CD4-positive, alpha-beta T cell (primary cell): ENCODE results near the gene PPP1R14B. TPM values are rescaled to one million over a fixed set of nuclear protein-coding genes. Genes with fewer than 3 reads are reported as not detected.

Experiments used
- ATAC-seq: fragments of 200-7000 bp; cut with Tn5 transposase; one replicate; pipeline ENCODE4 v1.10.0; 2022; ENCODE audit warnings: mild to moderate bottlenecking; ENCODE audit not compliant: poor library complexity
- CTCF ChIA-PET: fragments of 350-600 bp; sonication (Branson Sonifier 250); formaldehyde crosslinking; loops from one replicate; lab custom pipeline; 2021; ENCODE audit warnings: antibody characterized with exemption, inconsistent platforms; lab: Charles Lee
- POLR2A ChIA-PET: fragments of 350-600 bp; sonication (Branson Sonifier 250); formaldehyde crosslinking; loops from one replicate; lab custom pipeline; 2021; ENCODE audit warnings: antibody characterized with exemption, inconsistent platforms; lab: Charles Lee
- DNase-seq, 14 experiments: peaks; one replicate each; pipeline ENCODE4 v3.0.0-alpha.2; 2013 to 2020; ENCODE audit warnings: mixed read lengths in 2 of 14
- H3K27ac ChIP-seq, 2 donors: one replicate each; pipeline versions ENCODE4 v1.5.1 to v1.7.0; 2013; ENCODE audit warnings: low read length in 2 of 2, low read depth in 1 of 2, mild to moderate bottlenecking in 1 of 2
- H3K27me3 ChIP-seq, 2 experiments: 1 replicate in 1 of 2; 2 replicates in 1 of 2; pipeline versions ENCODE4 v1.6.1 to v1.7.0; 2013; ENCODE audit warnings: low read length in 2 of 2, control low read depth in 1 of 2, mild to moderate bottlenecking in 1 of 2, moderate library complexity in 1 of 2; ENCODE audit not compliant: insufficient read depth in 2 of 2, control insufficient read depth in 1 of 2
- H3K36me3 ChIP-seq: one replicate; pipeline ENCODE4 v1.6.1; 2013; ENCODE audit warnings: low read length, control low read depth; ENCODE audit not compliant: insufficient read depth
- H3K4me1 ChIP-seq: one replicate; pipeline ENCODE4 v1.6.1; 2013; ENCODE audit warnings: low read length, control low read depth; ENCODE audit not compliant: insufficient read depth
- H3K4me3 ChIP-seq: one replicate; pipeline ENCODE4 v1.5.1; 2013; ENCODE audit warnings: mild to moderate bottlenecking, low read length, moderate library complexity
- H3K9me3 ChIP-seq, 2 experiments: 1 replicate in 1 of 2; 2 replicates in 1 of 2; pipeline versions ENCODE4 v1.6.1 to v1.7.0; 2013; ENCODE audit warnings: low read length in 2 of 2, mild to moderate bottlenecking in 2 of 2, control low read depth in 1 of 2, moderate library complexity in 1 of 2; ENCODE audit not compliant: control insufficient read depth in 1 of 2, insufficient read depth in 1 of 2
- H3K27ac Mint-ChIP-seq: one replicate; pipeline ENCODE4 v1.8.0; 2020; ENCODE audit warnings: mixed read lengths
- H3K27me3 Mint-ChIP-seq: one replicate; pipeline ENCODE4 v1.8.0; 2021; ENCODE audit warnings: mixed read lengths
- H3K36me3 Mint-ChIP-seq: one replicate; pipeline ENCODE4 v1.8.0; 2021; ENCODE audit warnings: low read depth, mixed read lengths
- H3K4me1 Mint-ChIP-seq: one replicate; pipeline ENCODE4 v1.8.0; 2021; ENCODE audit warnings: low read depth, mixed read lengths
- H3K4me3 Mint-ChIP-seq: one replicate; pipeline ENCODE4 v1.8.0; 2020; ENCODE audit warnings: mild to moderate bottlenecking, mixed read lengths
- H3K9me3 Mint-ChIP-seq: one replicate; pipeline ENCODE4 v1.8.0; 2020; ENCODE audit warnings: mixed read lengths
- intact Hi-C, 2 experiments: fragments of 100-400 bp; cut with DNase I in 1 of 2; cut with micrococcal nuclease in 1 of 2; formaldehyde crosslinking; loops; one replicate each; pipeline versions ENCODE4 v1.15.1 to v1.9.0; 2023 to 2025; cut with DNase I, micrococcal nuclease
- total RNA-seq, 174 experiments: library from RNA in 2 of 174; stranded (reverse) in 2 of 174; gene quantifications; one replicate each; pipeline ENCODE4 v1.2.3 and lab custom pipeline; 2021 to 2026
- TF ChIP-seq, protein P1 (sequence below): fragments of 200-600 bp; IDR thresholded peaks from one replicate; pipeline ENCODE4 v1.8.0; 2022; ENCODE audit warnings: antibody characterized with exemption, mild to moderate bottlenecking

PPP1R14B gene
- total RNA-seq, 2 experiments from 2014 or later: 17.1 to 21.0 TPM

DNA sequence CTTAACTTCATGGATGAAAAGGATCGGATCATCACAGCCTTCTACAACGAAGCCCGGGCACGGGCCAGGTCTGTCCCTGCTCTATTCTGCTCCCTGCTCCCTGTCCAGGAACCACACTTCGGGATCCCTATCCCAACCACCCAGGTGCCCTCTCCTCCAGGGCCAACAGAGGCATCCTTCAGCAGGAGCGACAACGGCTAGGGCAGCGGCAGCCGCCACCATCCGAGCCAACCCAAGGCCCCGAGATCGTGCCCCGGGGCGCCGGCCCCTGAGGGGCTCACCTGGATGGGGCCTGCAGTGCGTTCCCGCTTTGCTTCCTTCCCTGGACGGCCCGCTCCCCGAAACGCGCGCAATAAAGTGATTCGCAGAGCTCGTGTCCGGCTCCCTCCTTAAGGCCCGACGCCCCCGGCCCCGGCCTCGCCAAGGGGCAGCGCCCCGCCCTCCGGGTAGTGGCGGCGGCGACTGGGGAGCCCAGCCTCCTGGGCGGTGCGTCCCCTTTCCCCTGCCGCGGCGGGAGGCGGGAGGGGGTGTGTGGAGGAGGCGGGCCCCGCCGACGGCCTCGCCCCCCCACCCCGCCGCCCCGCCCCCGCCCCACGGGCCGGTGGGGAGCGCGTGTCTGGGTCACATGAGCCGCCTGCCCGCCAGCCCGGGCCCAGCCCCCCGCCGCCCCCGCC lies 12.7 kb downstream of the PPP1R14B start, which contains the start of gene VEGFB:
TSS of gene VEGFB (plus strand) at position 672 of the 674 bp plus-strand sequence. CDS start 250 bp downstream, outside the sequence.
- TF ChIP-seq, protein P1, sequence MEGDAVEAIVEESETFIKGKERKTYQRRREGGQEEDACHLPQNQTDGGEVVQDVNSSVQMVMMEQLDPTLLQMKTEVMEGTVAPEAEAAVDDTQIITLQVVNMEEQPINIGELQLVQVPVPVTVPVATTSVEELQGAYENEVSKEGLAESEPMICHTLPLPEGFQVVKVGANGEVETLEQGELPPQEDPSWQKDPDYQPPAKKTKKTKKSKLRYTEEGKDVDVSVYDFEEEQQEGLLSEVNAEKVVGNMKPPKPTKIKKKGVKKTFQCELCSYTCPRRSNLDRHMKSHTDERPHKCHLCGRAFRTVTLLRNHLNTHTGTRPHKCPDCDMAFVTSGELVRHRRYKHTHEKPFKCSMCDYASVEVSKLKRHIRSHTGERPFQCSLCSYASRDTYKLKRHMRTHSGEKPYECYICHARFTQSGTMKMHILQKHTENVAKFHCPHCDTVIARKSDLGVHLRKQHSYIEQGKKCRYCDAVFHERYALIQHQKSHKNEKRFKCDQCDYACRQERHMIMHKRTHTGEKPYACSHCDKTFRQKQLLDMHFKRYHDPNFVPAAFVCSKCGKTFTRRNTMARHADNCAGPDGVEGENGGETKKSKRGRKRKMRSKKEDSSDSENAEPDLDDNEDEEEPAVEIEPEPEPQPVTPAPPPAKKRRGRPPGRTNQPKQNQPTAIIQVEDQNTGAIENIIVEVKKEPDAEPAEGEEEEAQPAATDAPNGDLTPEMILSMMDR: no peak
- ChIA-PET POLR2A (no interaction called here), CTCF (interaction anchor here (0.9 to 1.6 kb wide), 2 partner anchors 30 to 84 kb away, joined by 3 to 4 read pairs; partner anchors contain the start of gene PRDX5)
- Histone ChIP-seq H3K36me3 (peaks cover 13% of the 10 kb centered on the region), H3K27me3 (no peaks in the 10 kb centered on the region), H3K4me3 (peak within 1 kb of the TSS; percentile 65), H3K9me3 (no peaks in the 10 kb centered on the region), H3K4me1 (peaks cover 68% of the 10 kb centered on the region), H3K27ac (peak within 1 kb of the TSS; percentile 58 to 64)
- Mint-ChIP-seq H3K36me3 (peaks cover 10% of the 10 kb centered on the region), H3K27ac (peak within 1 kb of the TSS; percentile 94), H3K4me3 (peak within 1 kb of the TSS; percentile 95), H3K27me3 (no peaks in the 10 kb centered on the region), H3K9me3 (no peaks in the 10 kb centered on the region), H3K4me1 (peaks cover 51% of the 10 kb centered on the region)
- DNase-seq (peak; percentile 49 to 86 (median 74)), ATAC-seq (peak; percentile 43)
- intact Hi-C loops: loop anchor here in 1 of 2 experiments (5.0 kb wide), 2 partner anchors 38 to 47 kb away; partner anchors contain the start of gene STIP1

DNA sequence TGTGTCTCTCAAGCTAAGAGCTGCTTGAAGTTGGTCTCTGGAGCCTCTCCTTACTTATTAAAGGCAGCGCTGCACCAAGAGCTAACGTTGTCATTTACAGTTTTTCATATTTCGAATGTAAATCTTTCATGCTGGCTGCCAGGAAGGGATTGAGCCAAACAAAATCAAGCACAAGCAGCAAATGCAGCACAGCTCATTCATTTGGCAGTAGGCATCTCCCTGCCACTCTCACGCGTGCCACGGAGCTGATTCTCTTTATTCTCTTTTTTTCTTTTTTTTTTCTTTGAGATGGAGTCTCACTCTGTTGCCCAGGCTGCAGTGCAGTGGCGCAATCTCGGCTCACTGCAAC lies 13.8 kb downstream of the PPP1R14B start:
- ATAC-seq: no peak

More for the DNA sequence above, 13.8 kb downstream of the PPP1R14B start:
- Histone ChIP-seq H3K4me1 (peaks cover 70% of the 10 kb centered on the region), H3K27me3 (no peaks in the 10 kb centered on the region), H3K36me3 (peaks cover 13% of the 10 kb centered on the region), H3K27ac (no peak overlapping the region), H3K4me3 (no peak overlapping the region), H3K9me3 (no peaks in the 10 kb centered on the region)
- CTCF ChIA-PET: interaction anchor here (1.2 kb wide), 1 partner anchor 72 kb away, joined by 3 read pairs; no protein-coding TSS in a partner anchor
- Mint-ChIP-seq H3K4me3 (peak overlapping the region; percentile 95), H3K27ac (peak overlapping the region; percentile 94), H3K9me3 (no peaks in the 10 kb centered on the region), H3K36me3 (peaks cover 10% of the 10 kb centered on the region), H3K4me1 (peaks cover 50% of the 10 kb centered on the region), H3K27me3 (no peaks in the 10 kb centered on the region)
- no peak for DNase-seq
- intact Hi-C loops: loop anchor here in 1 of 2 experiments (5.0 kb wide), 2 partner anchors 39 to 46 kb away; partner anchors contain the start of gene STIP1
- POLR2A ChIA-PET: interaction anchor here (0.8 to 4.6 kb wide), 7 partner anchors 9 to 85 kb away, joined by 3 to 31 read pairs (median 7); partner anchors contain the start of genes FERMT3, FKBP2, PLCB3 and PPP1R14B
- TF ChIP-seq, protein P1: no peak
